Measurements from ENCODE around the gene RTP1. TPM values are rescaled to one million over a fixed set of nuclear protein-coding genes. Genes with fewer than 3 reads are reported as not detected.
"Not testable (repeated sequence)": the region's sequence is repeated elsewhere in the genome, so short reads cannot be mapped to it uniquely, and the experiment has no call there.

RTP1 gene, protein sequence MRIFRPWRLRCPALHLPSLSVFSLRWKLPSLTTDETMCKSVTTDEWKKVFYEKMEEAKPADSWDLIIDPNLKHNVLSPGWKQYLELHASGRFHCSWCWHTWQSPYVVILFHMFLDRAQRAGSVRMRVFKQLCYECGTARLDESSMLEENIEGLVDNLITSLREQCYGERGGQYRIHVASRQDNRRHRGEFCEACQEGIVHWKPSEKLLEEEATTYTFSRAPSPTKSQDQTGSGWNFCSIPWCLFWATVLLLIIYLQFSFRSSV
- not detected for total RNA-seq

DNA sequence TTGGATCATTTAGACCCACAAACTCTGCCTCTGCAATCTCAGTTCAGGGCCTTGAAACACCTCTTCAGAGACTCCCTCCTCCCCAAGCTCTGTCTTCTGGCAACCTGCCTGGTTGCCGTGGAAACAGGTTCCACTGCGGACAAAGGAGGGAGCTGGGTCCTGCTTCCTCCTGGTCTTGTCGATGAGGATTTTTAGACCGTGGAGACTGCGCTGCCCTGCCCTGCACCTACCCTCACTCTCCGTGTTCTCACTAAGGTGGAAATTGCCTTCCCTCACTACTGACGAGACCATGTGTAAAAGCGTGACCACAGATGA lies at the start of gene RTP1:
Gene RTP1, plus strand, starts transcription at position 152 of the 315 bp plus-strand sequence. Its CDS starts 30 bp downstream, at position 182.
- intact Hi-C loops (cut with DNase I) = no loop called here
- DNase-seq (ENCODE audit: low spot score) (no peak), ATAC-seq (no peak)

GRCh38 chr3:187150186-187150585 lies 47.1 kb upstream of the RTP1 start:
- ATAC-seq (no peak), DNase-seq (ENCODE audit: low spot score) (no peak)
- intact Hi-C loops (cut with DNase I) = no loop called here

DNA sequence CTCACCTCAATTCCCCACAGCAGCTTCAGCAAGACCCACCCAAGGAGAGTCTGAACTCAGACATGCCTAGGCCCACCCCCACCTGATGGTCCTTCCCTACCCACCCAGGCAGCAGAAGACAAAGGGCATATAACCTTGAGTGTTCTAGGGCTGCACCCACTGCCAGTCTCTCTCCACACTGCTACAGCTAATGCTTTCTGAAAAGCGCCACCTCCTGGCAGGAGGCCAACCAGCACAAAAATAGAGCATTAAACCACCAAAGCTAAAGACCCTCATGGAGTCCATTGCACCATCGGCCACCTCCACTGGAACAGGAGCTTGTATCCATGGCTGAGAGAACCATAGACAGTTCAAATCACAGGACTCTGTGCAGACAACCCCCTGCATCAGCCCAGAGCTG lies 46.7 kb upstream of the RTP1 start:
- intact Hi-C loops (cut with DNase I) = no loop called here
- DNase-seq (ENCODE audit: low spot score) (no peak), ATAC-seq (no peak)

GRCh38 chr3:187161556-187161955 lies 35.7 kb upstream of the RTP1 start:
- intact Hi-C loops (cut with DNase I) = loop anchor here (10.0 kb wide), 1 partner anchor 317 kb away; the partner anchor contains the start of gene ADIPOQ
- no peak for ATAC-seq
- no peak for DNase-seq (ENCODE audit: low spot score)

- intact Hi-C loops (cut with DNase I) = loop anchor here (10.0 kb wide), 1 partner anchor 318 kb away; the partner anchor contains the start of gene ADIPOQ
- ATAC-seq = no peak
- no peak for DNase-seq (ENCODE audit: low spot score)
Observed at GRCh38 chr3:187162265-187162953, 34.9 kb upstream of the RTP1 start.

DNA sequence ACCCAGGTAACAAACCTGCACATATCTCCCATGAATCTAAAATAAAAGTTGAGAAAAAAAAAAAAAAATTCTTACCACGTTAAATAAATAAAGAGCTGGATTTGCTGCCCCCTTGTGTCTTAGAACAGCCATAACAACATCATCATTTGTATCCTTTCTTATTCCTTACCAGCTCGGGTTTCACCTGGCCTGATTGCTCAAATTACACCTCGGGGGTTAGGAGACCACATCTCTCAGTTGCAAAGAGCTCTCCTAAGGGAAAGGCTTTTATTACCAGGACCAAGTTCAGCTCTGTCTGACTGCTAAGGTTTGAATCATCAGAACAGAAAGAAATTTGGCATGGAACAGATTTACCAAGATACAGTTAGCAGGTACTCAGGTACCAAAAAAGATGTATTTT lies 32.1 kb upstream of the RTP1 start:
- DNase-seq (ENCODE audit: low spot score) = no peak
- intact Hi-C loops (cut with DNase I) = loop anchor here (10.0 kb wide), 1 partner anchor 320 kb away; the partner anchor contains the start of gene ADIPOQ
- ATAC-seq = peak; percentile 54

DNA sequence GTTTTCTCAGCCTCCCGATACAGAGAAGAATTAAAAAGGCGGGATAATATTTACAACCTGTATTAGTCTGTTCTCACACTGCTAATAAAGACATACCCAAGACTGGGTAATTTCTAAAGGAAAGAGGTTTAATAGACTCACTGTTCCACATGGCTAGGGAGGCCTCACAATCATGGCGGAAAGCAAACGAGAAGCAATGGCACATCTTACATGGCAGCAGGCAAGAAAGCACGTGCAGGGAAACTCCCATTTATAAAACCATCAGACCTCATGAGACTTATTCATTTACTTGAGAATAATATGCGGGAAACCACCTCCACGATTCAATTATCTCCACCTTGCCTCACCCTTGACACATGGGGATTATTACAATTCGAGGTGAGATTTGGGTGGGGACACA lies 30.5 kb upstream of the RTP1 start:
- ATAC-seq = no peak
- intact Hi-C loops (cut with DNase I) = loop anchor here (10.0 kb wide), 1 partner anchor 322 kb away; the partner anchor contains the start of gene ADIPOQ
- no peak for DNase-seq (ENCODE audit: low spot score)

- intact Hi-C loops (cut with DNase I) = loop anchor here (10.0 kb wide), 1 partner anchor 323 kb away; the partner anchor contains the start of gene ADIPOQ
- DNase-seq (ENCODE audit: low spot score) (no peak), ATAC-seq (no peak)
Observed at GRCh38 chr3:187167777-187168176, 29.5 kb upstream of the RTP1 start.

DNA sequence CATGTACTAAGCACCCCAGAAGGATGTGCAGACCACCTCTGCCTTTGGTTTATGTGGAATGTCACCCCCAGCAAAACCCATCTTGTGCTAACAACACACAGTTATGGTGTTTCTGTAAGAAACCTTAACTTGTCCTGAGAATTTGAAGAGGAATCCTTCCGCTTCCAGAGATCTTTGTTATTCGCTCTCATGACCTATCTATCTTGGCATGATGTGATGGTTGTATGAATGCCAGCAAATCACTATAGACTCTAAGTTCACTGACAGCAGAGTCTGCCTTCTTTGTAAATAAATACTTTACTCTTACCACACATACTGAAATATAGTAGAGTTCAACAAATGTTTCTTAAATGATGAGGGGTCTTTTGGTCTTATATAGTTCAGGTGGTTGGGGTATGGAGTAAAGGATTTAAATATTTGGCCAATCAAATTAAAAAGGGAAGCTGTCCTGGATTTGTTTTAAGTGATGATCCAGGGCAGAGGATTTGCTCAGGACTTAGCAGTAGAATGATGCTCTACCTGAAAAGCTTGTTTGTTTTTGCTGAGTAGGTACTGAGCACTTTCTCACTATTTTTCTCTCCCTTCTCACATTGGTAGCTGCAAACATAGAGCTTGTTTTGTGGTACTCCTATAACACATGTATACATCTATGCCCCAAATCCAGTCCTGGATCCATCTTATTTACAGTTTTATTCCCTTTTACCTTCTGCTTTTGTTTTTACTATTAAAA lies 27.9 kb upstream of the RTP1 start:
- DNase-seq (ENCODE audit: low spot score) (no peak), ATAC-seq (no peak)
- intact Hi-C loops (cut with DNase I) = loop anchor here (10.0 kb wide), 1 partner anchor 325 kb away; the partner anchor contains the start of gene ADIPOQ

DNA sequence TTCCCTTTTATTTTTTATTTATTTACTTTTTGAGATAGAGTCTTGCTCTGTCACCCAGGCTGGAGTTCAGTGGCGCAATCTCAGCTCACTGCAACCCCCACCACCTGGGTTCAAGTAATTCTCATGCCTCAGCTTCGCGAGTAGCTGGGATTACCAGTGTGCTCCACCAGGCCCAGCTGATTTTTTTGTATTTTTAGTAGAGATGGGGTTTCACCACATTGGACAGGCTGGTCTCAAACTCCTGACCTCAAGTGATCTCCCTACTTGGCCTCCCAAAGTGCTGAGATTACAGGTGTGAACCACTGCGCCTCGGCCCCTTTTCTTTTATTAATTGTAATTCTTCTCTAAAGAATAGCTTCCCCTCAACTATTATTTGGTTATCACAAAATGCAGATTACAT lies 26.4 kb upstream of the RTP1 start:
- ATAC-seq; intact Hi-C loops (cut with DNase I); DNase-seq (ENCODE audit: low spot score): not testable (repeated sequence)

- intact Hi-C loops (cut with DNase I) = no loop called here
- DNase-seq (ENCODE audit: low spot score) (no peak), ATAC-seq (no peak)
Observed at GRCh38 chr3:187172929-187173328, 24.4 kb upstream of the RTP1 start.

GRCh38 chr3:187181454-187182170 lies 15.7 kb upstream of the RTP1 start:
- no peak for ATAC-seq
- no peak for DNase-seq (ENCODE audit: low spot score)
- intact Hi-C loops (cut with DNase I) = no loop called here

GRCh38 chr3:187183210-187183862 lies 13.9 kb upstream of the RTP1 start:
- intact Hi-C loops (cut with DNase I) = no loop called here
- ATAC-seq (no peak), DNase-seq (ENCODE audit: low spot score) (no peak)

DNA sequence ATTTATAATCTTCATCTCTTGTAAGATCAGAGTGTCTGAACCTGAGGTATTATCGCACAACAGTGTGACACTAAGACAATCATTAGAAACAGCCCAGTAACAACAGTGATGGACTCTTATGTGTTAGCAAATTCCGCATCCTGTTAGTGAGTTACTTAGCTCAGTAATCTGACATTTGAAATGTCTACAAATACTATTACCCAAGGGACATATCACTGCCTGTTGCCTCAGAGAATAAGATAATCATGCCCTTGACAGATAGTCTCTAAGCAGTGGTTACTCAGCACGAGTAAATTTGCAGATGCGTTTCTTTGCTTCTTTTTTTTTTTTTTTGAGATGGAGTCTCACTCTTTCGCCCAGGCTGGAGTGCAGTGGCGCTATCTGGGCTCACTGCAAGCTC lies 13.4 kb upstream of the RTP1 start:
- DNase-seq (ENCODE audit: low spot score) (no peak), ATAC-seq (no peak)
- intact Hi-C loops (cut with DNase I) = no loop called here

DNA sequence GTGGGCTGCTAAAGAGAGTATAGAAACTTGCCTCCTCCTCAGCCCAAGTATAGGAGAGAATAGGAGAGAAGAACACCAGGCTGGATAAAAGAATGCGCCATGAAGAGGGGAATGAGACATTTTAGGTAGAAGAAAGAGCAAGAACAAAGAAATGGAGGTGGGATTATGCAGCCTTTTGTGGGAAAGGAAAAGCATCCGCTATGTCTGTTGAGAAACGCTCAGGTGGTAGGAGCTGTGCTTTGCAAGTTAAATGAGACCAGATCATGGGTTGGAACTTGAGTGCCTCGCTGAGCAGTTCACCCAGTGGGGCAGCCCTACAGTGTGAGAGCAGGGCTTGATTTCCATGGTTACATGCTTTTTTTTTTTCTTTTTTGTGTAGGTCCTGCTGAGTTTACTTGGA lies 11.5 kb upstream of the RTP1 start:
- ATAC-seq (no peak), DNase-seq (ENCODE audit: low spot score) (no peak)
- intact Hi-C loops (cut with DNase I) = no loop called here

DNA sequence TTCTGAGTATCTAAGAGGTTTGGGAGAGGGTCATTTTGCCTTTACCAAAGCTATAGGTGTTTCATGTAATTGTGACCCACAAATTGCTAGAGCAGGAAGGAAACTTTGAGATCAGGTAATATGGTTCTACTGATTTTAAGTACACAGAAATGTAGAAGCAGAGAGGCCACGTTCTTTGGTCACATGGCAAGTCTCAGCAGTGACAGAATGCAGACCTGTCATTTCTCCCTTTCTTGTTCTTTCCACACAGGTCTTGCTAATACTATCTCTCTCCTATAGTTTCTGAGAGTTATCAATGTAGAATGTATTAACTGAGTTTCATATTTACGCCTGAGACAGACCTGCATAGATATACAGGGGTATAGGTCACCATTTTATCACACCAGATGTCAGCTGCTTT lies 10.9 kb upstream of the RTP1 start:
- ATAC-seq (no peak), DNase-seq (ENCODE audit: low spot score) (no peak)
- intact Hi-C loops (cut with DNase I) = no loop called here

DNA sequence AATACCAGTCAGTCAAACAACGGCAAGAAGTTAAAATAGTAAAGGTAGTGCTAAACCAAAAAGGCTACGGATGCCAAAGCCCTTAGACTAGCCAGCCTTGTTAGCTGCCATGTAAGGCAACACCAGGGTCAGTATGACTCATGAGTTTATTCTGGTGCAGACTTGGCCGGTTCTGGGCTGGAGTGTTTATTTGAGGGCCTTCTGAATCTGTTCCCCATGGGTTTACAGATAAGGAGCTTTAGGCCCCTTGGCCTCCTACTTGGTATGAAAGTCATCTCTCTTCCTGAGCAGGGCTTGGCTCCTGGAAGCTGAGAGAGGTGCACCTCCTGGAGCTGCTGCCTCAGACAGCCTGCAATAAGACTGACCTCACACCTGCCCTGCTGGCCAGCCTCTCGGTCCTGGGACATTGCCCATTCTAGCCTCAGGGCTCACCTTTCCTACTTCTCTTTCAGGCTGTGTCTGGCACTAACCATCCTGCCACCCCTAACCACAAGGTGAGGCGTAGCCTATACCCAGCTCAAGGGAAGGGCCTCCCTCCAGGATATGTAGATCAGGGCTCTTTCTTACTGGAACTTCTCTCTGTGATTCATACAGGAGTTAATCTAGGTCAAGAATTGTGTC lies 10.4 kb upstream of the RTP1 start:
- ATAC-seq (peak; percentile 76), DNase-seq (ENCODE audit: low spot score) (no peak)
- intact Hi-C loops (cut with DNase I) = no loop called here

DNA sequence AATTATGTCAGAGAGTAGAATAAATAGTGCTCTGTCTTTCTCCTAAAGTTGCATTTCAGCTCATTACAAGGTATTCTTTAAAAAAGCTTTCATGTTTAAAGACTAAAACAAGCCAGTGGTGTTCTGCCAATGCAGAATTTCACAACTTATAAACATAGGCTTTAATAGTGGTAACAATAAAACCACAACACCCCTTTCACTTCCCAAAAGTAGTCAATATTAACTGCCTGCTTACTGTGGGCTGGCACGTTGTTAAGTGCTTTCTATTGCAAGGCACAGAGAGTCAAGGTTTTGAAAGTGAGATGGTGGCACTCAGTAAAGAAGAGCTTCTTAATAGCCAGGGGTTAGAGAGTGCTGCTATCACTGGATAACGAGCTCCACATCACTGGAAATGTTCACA lies 8.4 kb upstream of the RTP1 start:
- DNase-seq (ENCODE audit: low spot score) (no peak), ATAC-seq (peak; percentile 36)
- intact Hi-C loops (cut with DNase I) = no loop called here

All from sciatic nerve (tissue), 2 donors.